CD4-positive, alpha-beta T cell (primary cell): Measurements from ENCODE around the gene TMEM132D. TPM values are rescaled to one million over a fixed set of nuclear protein-coding genes. Genes with fewer than 3 reads are reported as not detected.

Source experiments
- ATAC-seq: fragments of 200-7000 bp; cut with Tn5 transposase; one replicate; pipeline ENCODE4 v1.10.0; 2022; ENCODE audit warnings: mild to moderate bottlenecking; ENCODE audit not compliant: poor library complexity
- CTCF ChIA-PET: fragments of 350-600 bp; sonication (Branson Sonifier 250); formaldehyde crosslinking; loops from one replicate; lab custom pipeline; 2021; ENCODE audit warnings: antibody characterized with exemption, inconsistent platforms; lab: Charles Lee
- POLR2A ChIA-PET: fragments of 350-600 bp; sonication (Branson Sonifier 250); formaldehyde crosslinking; loops from one replicate; lab custom pipeline; 2021; ENCODE audit warnings: antibody characterized with exemption, inconsistent platforms; lab: Charles Lee
- DNase-seq, 14 experiments: peaks; one replicate each; pipeline ENCODE4 v3.0.0-alpha.2; 2013 to 2020; ENCODE audit warnings: mixed read lengths in 2 of 14
- H3K27ac ChIP-seq, 2 donors: one replicate each; pipeline versions ENCODE4 v1.5.1 to v1.7.0; 2013; ENCODE audit warnings: low read length in 2 of 2, low read depth in 1 of 2, mild to moderate bottlenecking in 1 of 2
- H3K27me3 ChIP-seq, 2 experiments: 1 replicate in 1 of 2; 2 replicates in 1 of 2; pipeline versions ENCODE4 v1.6.1 to v1.7.0; 2013; ENCODE audit warnings: low read length in 2 of 2, control low read depth in 1 of 2, mild to moderate bottlenecking in 1 of 2, moderate library complexity in 1 of 2; ENCODE audit not compliant: insufficient read depth in 2 of 2, control insufficient read depth in 1 of 2
- H3K36me3 ChIP-seq: one replicate; pipeline ENCODE4 v1.6.1; 2013; ENCODE audit warnings: low read length, control low read depth; ENCODE audit not compliant: insufficient read depth
- H3K4me1 ChIP-seq: one replicate; pipeline ENCODE4 v1.6.1; 2013; ENCODE audit warnings: low read length, control low read depth; ENCODE audit not compliant: insufficient read depth
- H3K4me3 ChIP-seq: one replicate; pipeline ENCODE4 v1.5.1; 2013; ENCODE audit warnings: mild to moderate bottlenecking, low read length, moderate library complexity
- H3K9me3 ChIP-seq, 2 experiments: 1 replicate in 1 of 2; 2 replicates in 1 of 2; pipeline versions ENCODE4 v1.6.1 to v1.7.0; 2013; ENCODE audit warnings: low read length in 2 of 2, mild to moderate bottlenecking in 2 of 2, control low read depth in 1 of 2, moderate library complexity in 1 of 2; ENCODE audit not compliant: control insufficient read depth in 1 of 2, insufficient read depth in 1 of 2
- H3K27ac Mint-ChIP-seq: one replicate; pipeline ENCODE4 v1.8.0; 2020; ENCODE audit warnings: mixed read lengths
- H3K27me3 Mint-ChIP-seq: one replicate; pipeline ENCODE4 v1.8.0; 2021; ENCODE audit warnings: mixed read lengths
- H3K36me3 Mint-ChIP-seq: one replicate; pipeline ENCODE4 v1.8.0; 2021; ENCODE audit warnings: low read depth, mixed read lengths
- H3K4me1 Mint-ChIP-seq: one replicate; pipeline ENCODE4 v1.8.0; 2021; ENCODE audit warnings: low read depth, mixed read lengths
- H3K4me3 Mint-ChIP-seq: one replicate; pipeline ENCODE4 v1.8.0; 2020; ENCODE audit warnings: mild to moderate bottlenecking, mixed read lengths
- H3K9me3 Mint-ChIP-seq: one replicate; pipeline ENCODE4 v1.8.0; 2020; ENCODE audit warnings: mixed read lengths
- intact Hi-C, 2 experiments: fragments of 100-400 bp; cut with DNase I in 1 of 2; cut with micrococcal nuclease in 1 of 2; formaldehyde crosslinking; loops; one replicate each; pipeline versions ENCODE4 v1.15.1 to v1.9.0; 2023 to 2025; cut with DNase I, micrococcal nuclease
- total RNA-seq, 174 experiments: library from RNA in 2 of 174; stranded (reverse) in 2 of 174; gene quantifications; one replicate each; pipeline ENCODE4 v1.2.3 and lab custom pipeline; 2021 to 2026
- TF ChIP-seq, protein P1 (sequence below): fragments of 200-600 bp; IDR thresholded peaks from one replicate; pipeline ENCODE4 v1.8.0; 2022; ENCODE audit warnings: antibody characterized with exemption, mild to moderate bottlenecking

Gene TMEM132D
- total RNA-seq, 2 experiments from 2014 or later = not detected

DNA sequence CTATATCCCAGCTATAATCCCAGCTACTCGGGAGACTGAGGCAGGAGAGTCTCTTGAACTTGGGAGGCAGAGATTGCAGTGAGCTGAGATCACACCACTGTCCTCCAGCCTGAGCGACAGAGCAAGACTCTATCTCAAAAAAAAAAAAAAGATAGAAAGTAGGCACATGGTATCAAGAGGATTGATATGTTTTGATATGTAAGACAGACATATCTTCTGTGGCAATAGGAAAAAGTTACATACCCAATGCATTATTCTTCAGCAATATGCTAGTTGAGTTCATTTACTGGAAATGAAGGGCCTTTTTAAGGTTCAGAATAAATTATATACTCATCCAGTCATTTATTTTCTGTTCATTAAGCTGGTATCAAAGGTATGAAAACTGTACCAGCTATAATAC, 657.2 kb downstream of the TMEM132D start:
- ATAC-seq = no peak
- H3K4me1 Mint-ChIP-seq = no peaks in the 10 kb centered on the region

DNA sequence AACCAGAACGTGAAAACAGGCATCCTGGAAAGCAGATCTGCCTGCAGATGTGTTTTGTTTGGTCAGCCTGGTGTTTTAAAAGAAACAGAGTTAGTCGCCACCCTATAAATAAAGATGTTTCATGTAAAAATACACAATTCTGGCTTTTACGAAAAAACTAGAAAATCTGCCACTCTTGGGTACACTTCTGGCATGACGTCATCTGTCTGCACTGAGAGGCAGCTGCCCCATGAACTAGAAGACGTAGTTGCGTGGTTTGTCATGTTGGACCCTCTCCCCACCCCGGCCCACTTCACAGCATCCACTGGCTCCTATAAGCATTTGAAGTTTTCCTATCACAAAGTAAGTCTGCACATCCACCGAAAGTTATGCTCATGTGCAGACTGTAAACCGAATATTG, 658.1 kb downstream of the TMEM132D start:
- Histone ChIP-seq H3K36me3 (no peaks in the 10 kb centered on the region), H3K4me1 (no peaks in the 10 kb centered on the region), H3K27me3 (no peaks in the 10 kb centered on the region), H3K4me3 (no peak overlapping the region), H3K9me3 (no peaks in the 10 kb centered on the region), H3K27ac (no peak overlapping the region)
- no peak for DNase-seq
- Mint-ChIP-seq H3K27me3 (no peaks in the 10 kb centered on the region), H3K4me3 (no peak overlapping the region), H3K4me1 (no peaks in the 10 kb centered on the region), H3K9me3 (peaks cover 8% of the 10 kb centered on the region), H3K36me3 (no peaks in the 10 kb centered on the region), H3K27ac (no peak overlapping the region)
- no peak for ATAC-seq
- TF ChIP-seq, protein P1, sequence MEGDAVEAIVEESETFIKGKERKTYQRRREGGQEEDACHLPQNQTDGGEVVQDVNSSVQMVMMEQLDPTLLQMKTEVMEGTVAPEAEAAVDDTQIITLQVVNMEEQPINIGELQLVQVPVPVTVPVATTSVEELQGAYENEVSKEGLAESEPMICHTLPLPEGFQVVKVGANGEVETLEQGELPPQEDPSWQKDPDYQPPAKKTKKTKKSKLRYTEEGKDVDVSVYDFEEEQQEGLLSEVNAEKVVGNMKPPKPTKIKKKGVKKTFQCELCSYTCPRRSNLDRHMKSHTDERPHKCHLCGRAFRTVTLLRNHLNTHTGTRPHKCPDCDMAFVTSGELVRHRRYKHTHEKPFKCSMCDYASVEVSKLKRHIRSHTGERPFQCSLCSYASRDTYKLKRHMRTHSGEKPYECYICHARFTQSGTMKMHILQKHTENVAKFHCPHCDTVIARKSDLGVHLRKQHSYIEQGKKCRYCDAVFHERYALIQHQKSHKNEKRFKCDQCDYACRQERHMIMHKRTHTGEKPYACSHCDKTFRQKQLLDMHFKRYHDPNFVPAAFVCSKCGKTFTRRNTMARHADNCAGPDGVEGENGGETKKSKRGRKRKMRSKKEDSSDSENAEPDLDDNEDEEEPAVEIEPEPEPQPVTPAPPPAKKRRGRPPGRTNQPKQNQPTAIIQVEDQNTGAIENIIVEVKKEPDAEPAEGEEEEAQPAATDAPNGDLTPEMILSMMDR = no peak
- intact Hi-C loops = no loop called here
- POLR2A ChIA-PET = no interaction called here
- CTCF ChIA-PET = no interaction called here

More for the DNA sequence above, 657.2 kb downstream of the TMEM132D start:
- intact Hi-C loops = no loop called here
- no peaks in the 10 kb centered on the region for H3K27me3 ChIP-seq
- Mint-ChIP-seq H3K27me3 (no peaks in the 10 kb centered on the region), H3K27ac (no peak overlapping the region), H3K9me3 (peaks cover 4% of the 10 kb centered on the region), H3K36me3 (no peaks in the 10 kb centered on the region), H3K4me3 (no peak overlapping the region)
- no peaks in the 10 kb centered on the region for H3K4me1 ChIP-seq
- ChIA-PET CTCF (no interaction called here), POLR2A (no interaction called here)
- no peak overlapping the region for H3K4me3 ChIP-seq
- H3K36me3 ChIP-seq = no peaks in the 10 kb centered on the region
- H3K27ac ChIP-seq = no peak overlapping the region
- TF ChIP-seq, protein P1 = no peak
- H3K9me3 ChIP-seq = no peaks in the 10 kb centered on the region
- no peak for DNase-seq

DNA sequence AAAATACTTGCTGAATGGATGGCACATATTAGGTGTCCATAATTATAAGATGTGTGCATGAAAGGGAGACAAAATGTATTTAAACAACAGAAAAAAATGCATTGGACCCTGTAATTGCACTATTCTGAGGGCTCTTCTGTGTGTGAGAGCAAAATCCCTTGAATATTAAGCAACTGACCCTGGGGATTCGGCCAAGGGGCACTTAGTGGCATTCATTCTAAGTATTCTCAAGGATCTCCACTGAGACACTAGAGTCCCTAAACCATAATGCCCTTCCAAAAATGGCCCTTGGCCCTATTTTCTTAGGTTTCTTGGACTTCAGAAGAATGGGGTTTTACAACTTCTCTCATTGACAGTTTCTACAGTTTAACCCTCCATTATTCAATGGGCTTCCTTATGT, 662.0 kb downstream of the TMEM132D start:
- Histone ChIP-seq H3K27ac (no peak overlapping the region), H3K27me3 (no peaks in the 10 kb centered on the region), H3K4me3 (no peak overlapping the region), H3K36me3 (no peaks in the 10 kb centered on the region), H3K9me3 (no peaks in the 10 kb centered on the region), H3K4me1 (no peaks in the 10 kb centered on the region)
- TF ChIP-seq, protein P1 = no peak
- ChIA-PET POLR2A (no interaction called here), CTCF (no interaction called here)
- Mint-ChIP-seq H3K36me3 (no peaks in the 10 kb centered on the region), H3K9me3 (peaks cover 17% of the 10 kb centered on the region), H3K27ac (no peak overlapping the region), H3K4me3 (no peak overlapping the region), H3K27me3 (no peaks in the 10 kb centered on the region), H3K4me1 (no peaks in the 10 kb centered on the region)
- ATAC-seq = no peak
- intact Hi-C loops = no loop called here
- no peak for DNase-seq
